CD4-positive, alpha-beta T cell treated with Interleukin-17A for 1 hour (primary cell): Measurements from ENCODE around the gene KATNAL2.
"Not testable (repeated sequence)": the region's sequence is repeated elsewhere in the genome, so short reads cannot be mapped to it uniquely, and the experiment has no call there.

Experiments
- DNase-seq: peaks from one replicate; pipeline ENCODE4 v3.0.0-alpha.2; 2020

The KATNAL2 gene

GRCh38 chr18:46939337-46939963 lies 22.0 kb downstream of the KATNAL2 start:
- no peak for DNase-seq

GRCh38 chr18:46939998-46940571 lies 22.7 kb downstream of the KATNAL2 start:
- DNase-seq = no peak

- DNase-seq = no peak
Observed at GRCh38 chr18:46942646-46943045, 25.2 kb downstream of the KATNAL2 start.

GRCh38 chr18:46946656-46947282 lies 29.4 kb downstream of the KATNAL2 start:
- peak; percentile 61 for DNase-seq

GRCh38 chr18:46950064-46950656 lies 32.8 kb downstream of the KATNAL2 start:
- DNase-seq = peak; percentile 14

GRCh38 chr18:46953195-46953594 lies 35.8 kb downstream of the KATNAL2 start:
- DNase-seq = no peak

- DNase-seq = no peak
Observed at GRCh38 chr18:46958209-46958608, 40.8 kb downstream of the KATNAL2 start.

- not testable (repeated sequence) for DNase-seq
Observed at GRCh38 chr18:46963656-46964578, 46.5 kb downstream of the KATNAL2 start.

- not testable (repeated sequence) for DNase-seq
Observed at GRCh38 chr18:46964579-46965293, 47.3 kb downstream of the KATNAL2 start.

GRCh38 chr18:46966266-46966665 lies 48.9 kb downstream of the KATNAL2 start:
- DNase-seq = not testable (repeated sequence)

- DNase-seq = not testable (repeated sequence)
Observed at GRCh38 chr18:46969551-46969950, 52.1 kb downstream of the KATNAL2 start.

- DNase-seq = not testable (repeated sequence)
Observed at GRCh38 chr18:47019870-47020269, 102.5 kb downstream of the KATNAL2 start.

- not testable (repeated sequence) for DNase-seq
Observed at GRCh38 chr18:47020757-47021156, 103.4 kb downstream of the KATNAL2 start.

GRCh38 chr18:47022821-47023220 lies 105.4 kb downstream of the KATNAL2 start:
- not testable (repeated sequence) for DNase-seq

- not testable (repeated sequence) for DNase-seq
Observed at GRCh38 chr18:47023769-47024465, 106.5 kb downstream of the KATNAL2 start.

- not testable (repeated sequence) for DNase-seq
Observed at GRCh38 chr18:47025557-47026174, 108.3 kb downstream of the KATNAL2 start.

- not testable (repeated sequence) for DNase-seq
Observed at GRCh38 chr18:47028738-47029137, 111.3 kb downstream of the KATNAL2 start.

GRCh38 chr18:47029684-47030353 lies 112.4 kb downstream of the KATNAL2 start:
- DNase-seq = not testable (repeated sequence)

GRCh38 chr18:47030887-47031286 lies 113.5 kb downstream of the KATNAL2 start:
- not testable (repeated sequence) for DNase-seq

GRCh38 chr18:47032945-47033344 lies 115.5 kb downstream of the KATNAL2 start:
- no peak for DNase-seq
